ENCODE data around the gene ADARB2.
"Not testable (repeated sequence)": the region's sequence is repeated elsewhere in the genome, so short reads cannot be mapped to it uniquely, and the experiment has no call there.

The ADARB2 gene

DNA sequence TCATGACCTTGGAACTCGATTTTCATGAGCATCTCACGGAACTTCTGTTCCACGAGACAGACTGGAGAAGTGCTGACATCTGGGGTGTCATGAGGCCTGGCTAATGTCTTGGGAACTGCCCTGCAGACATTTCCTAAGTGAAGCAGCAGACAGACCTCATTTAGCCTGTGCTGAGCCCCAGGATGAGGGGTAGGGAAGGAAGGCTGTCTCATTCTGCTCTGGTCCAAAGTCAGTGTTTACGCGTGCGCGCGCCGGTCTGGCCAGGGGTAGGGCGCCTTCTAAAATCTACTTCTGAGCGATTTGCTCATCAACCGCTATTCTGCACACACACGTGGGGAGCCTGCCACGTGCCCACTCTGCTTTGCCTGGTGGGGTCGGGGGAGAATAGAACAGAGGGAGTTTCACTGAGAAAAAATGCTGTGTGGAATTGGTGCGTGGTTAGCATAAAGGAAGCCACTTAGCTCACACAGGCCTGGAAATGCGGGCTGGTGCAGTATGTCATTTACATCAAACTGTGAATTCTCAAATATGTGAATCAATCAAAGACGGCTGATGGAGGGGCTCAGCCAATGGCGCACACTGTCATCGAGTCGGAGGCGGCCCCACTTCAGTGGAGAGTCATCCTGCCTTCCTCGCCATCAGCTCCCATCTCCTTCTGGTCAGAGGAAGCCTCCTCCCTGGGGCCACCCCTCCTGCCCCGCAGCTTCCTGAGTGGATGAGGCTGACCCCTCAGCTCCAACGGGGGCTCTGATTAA is 335.1 kb downstream of the ADARB2 start:
- H3K9ac ChIP-seq (ENCODE audit: low read depth, low read length) = no peak overlapping the region
- peaks cover 8% of the 10 kb centered on the region; the same call in 1 of the 2 replicates for H3K4me1 ChIP-seq (ENCODE audit: insufficient read depth, low read length)
- no peaks in the 10 kb centered on the region for H3K36me3 ChIP-seq (ENCODE audit: insufficient read depth, low read length)
- H3K9me3 ChIP-seq (ENCODE audit: control insufficient read depth, insufficient read depth, low read length) = no peaks in the 10 kb centered on the region

DNA sequence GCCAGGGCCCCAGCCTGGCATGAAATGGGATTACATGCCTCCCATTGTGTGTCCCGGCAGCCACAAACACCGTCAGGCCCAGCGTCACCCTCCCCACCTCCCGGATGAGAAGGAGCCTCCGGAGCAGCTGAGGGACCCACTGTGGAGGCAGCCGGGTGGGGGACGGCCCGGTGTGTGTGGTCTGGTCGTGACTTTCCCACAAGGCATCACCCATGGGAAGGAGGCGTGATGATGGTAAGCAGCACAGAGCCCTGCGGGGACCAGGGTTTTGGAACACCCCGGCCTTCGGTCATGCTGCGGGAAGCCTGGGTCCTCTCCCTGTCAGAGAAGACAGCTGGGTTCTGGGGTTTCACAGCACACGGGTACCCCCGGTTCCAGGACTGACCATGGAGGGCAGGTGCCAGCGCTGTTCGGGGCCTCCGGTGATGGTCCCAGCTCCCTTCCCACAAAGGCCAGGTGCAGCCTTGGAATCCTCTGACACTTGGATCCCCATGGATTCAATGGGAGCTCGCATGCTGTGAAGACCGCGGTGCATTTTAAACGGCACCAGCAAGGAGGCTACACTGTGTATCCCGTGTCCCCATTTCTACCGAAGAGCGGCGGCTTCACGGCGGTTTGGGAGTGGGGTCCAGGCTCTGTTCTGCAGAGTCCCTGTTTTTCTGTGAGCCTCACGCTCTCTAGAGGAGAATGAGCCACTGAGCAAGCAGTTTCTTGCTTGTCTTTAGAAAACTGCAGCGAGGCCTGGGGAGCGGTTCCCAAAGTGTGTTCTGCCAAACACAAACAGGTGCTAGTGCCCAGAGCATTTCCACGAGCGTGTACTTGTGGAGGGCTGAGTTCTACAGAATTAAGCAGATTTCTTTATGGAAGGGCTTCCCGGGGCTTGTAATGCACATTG is 336.0 kb downstream of the ADARB2 start:
- Histone ChIP-seq H3K36me3 (ENCODE audit: insufficient read depth, low read length) (no peaks in the 10 kb centered on the region), H3K9me3 (ENCODE audit: control insufficient read depth, insufficient read depth, low read length) (no peaks in the 10 kb centered on the region), H3K9ac (ENCODE audit: low read depth, low read length) (no peak overlapping the region), H3K4me1 (ENCODE audit: insufficient read depth, low read length) (peaks cover 7% of the 10 kb centered on the region; the same call in 1 of the 2 replicates)

DNA sequence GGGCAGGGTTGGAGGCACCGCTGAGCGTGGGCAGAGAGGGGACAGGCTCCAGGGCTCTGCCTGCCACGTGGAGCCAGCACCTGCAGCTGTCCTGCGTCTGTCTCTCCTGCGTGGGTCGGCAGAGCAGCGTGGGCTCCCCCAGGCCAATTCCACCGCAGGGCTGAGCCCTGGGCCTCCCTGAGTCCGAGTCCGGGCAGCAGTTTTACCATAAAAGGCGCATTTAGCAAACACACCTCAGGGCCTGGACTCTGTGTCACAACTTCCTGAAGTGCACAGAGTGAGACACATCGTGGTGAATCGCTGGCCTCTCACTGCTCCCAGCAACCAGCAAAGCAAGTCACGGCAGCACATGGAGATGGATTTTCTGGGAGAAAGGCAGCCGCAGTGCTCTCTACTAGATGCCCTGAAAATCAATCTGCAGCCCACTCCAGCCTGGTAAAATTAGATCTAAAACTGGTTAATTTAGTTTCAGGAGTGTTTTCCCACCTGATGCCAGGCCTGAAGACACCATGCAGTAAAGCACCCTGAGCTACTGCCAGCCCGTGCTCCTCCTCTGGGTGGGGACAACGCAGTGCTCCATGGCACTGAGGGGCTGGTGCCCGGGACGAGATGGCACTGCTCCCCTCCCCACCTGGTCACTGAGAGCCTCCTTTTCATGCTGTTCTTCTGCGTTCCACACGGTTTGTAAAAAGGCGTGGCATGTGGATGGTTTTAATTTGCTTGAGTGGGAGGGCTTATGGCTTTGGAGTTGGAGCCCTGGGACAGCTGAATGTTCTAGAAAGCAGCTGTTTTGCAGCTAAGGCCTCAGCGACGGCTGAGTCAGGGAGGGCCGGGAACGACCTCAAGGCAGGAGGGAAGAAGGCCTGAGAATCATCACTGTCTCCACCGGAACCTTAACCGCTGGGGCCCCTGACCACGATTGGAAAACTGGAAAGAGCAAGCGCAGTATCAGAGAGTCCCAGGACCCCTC is 336.9 kb downstream of the ADARB2 start:
- Histone ChIP-seq H3K4me1 (ENCODE audit: insufficient read depth, low read length) (peaks cover 7% of the 10 kb centered on the region; the same call in 1 of the 2 replicates), H3K36me3 (ENCODE audit: insufficient read depth, low read length) (no peaks in the 10 kb centered on the region), H3K9ac (ENCODE audit: low read depth, low read length) (no peak overlapping the region), H3K9me3 (ENCODE audit: control insufficient read depth, insufficient read depth, low read length) (no peaks in the 10 kb centered on the region)

DNA sequence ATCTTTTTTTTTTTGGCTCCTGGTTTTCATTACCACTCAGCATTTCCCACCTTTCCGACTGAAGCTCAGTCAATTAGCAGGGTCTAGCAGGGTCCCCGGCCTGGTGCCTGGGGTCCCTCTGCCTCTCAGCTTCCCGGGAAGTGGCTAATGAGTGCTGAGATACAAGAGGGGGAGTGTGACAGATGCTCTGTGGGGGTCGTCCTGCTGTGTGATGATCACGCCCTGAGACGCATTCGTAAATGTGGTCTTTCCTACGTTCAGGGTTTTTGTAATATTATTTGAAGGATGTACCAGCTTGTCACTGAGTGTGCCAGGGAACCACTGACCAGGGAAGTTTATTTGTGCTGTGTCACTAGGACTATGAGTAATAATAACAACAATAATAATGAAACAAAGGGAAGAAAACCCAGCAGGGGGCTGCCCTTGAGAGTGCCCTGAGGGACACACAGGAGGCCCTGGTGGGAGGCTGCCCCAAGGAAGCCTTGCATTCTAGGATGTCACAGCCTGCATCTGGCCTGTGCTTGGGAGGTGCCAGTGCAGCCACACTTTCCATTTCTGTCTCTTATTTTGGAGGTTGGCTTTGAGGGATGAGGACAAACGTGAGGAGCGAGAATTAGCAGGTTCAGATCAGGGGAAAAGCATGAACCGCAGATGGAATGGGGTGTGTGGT is 337.8 kb downstream of the ADARB2 start:
- Histone ChIP-seq H3K9me3 (ENCODE audit: control insufficient read depth, insufficient read depth, low read length) (no peaks in the 10 kb centered on the region), H3K36me3 (ENCODE audit: insufficient read depth, low read length) (no peaks in the 10 kb centered on the region), H3K4me1 (ENCODE audit: insufficient read depth, low read length) (peaks cover 7% of the 10 kb centered on the region; the same call in 1 of the 2 replicates), H3K9ac (ENCODE audit: low read depth, low read length) (no peak overlapping the region)

DNA sequence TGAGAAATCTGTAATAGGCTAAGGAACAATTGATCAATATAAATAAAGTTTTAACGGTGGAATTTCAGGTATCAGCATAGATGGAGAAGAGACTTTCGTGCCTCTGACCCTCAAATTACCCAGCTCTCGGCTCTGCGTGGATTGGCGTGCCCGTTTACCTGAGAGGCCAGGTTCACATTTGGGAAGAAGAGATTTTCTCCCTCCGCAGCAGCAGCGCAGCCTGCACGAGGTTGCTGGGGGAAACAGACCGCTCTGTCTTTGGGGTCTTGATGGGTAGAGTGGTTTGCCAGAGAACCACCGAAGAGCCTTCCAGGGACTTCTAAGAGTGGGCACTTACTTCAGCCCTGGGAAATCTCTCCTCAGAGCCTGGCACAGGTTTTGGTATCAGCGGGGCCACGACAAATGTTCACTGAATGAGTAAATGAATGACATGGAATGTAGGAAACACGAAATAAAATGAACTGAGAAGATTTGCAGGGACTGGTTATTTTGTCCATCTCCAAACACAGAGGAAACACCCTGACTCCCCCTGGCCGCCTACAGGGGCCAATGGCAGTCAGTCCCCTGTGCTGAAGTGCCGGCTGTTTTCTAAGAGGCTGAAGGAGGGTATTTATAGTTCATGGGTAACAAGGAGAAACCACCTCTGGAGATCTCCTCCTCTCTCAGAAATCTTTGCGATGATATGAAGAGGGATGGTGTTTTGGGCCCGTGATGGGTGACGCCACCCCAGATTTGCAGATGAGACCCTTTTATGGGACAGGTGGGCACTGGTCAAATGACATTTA is 338.5 kb downstream of the ADARB2 start:
- Histone ChIP-seq H3K9me3 (ENCODE audit: control insufficient read depth, insufficient read depth, low read length) (no peaks in the 10 kb centered on the region), H3K4me1 (ENCODE audit: insufficient read depth, low read length) (peaks cover 7% of the 10 kb centered on the region; the same call in 1 of the 2 replicates), H3K36me3 (ENCODE audit: insufficient read depth, low read length) (no peaks in the 10 kb centered on the region), H3K9ac (ENCODE audit: low read depth, low read length) (no peak overlapping the region)

DNA sequence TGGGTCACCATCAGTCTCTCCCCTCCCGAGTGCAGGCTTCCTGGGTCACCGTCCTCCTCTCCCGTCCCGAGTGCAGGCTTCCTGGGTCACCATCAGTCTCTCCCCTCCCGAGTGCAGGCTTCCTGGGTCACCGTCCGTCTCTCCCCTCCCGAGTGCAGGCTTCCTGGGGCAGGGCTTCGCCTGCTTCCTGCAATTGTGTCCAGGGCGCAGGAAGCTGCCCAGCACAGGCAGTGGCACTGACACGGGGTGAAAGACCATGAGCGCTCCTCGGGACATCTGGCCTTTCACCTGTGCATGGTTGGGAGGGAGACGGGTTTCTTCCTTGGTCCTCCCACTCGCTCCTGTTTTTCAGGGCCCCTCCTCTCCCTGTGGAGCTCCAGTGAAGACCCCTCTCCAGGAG is 339.2 kb downstream of the ADARB2 start:
- not testable (repeated sequence) for H3K4me1 ChIP-seq (ENCODE audit: insufficient read depth, low read length); H3K36me3 ChIP-seq (ENCODE audit: insufficient read depth, low read length); H3K9me3 ChIP-seq (ENCODE audit: control insufficient read depth, insufficient read depth, low read length); H3K9ac ChIP-seq (ENCODE audit: low read depth, low read length)

DNA sequence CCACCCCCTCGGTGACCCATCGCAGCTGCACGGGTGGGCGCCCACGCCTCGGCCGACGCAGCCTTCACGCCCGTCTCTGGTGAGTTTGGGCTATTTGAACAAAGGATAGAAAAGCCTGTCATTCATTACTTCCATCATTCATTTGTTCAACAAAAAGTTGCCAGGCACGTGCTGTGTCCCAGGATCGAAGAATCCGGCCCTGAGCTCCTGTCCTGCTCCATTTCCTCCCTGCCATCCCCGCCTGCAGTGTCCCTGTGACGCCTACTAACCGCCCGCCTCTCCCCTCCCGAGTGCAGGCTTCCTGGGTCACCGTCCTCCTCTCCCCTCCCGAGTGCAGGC is 341.1 kb downstream of the ADARB2 start:
- Histone ChIP-seq H3K9ac (ENCODE audit: low read depth, low read length) (no peak overlapping the region), H3K9me3 (ENCODE audit: control insufficient read depth, insufficient read depth, low read length) (no peaks in the 10 kb centered on the region), H3K4me1 (ENCODE audit: insufficient read depth, low read length) (peaks cover 4% of the 10 kb centered on the region; the same call in 1 of the 2 replicates), H3K36me3 (ENCODE audit: insufficient read depth, low read length) (no peaks in the 10 kb centered on the region)

DNA sequence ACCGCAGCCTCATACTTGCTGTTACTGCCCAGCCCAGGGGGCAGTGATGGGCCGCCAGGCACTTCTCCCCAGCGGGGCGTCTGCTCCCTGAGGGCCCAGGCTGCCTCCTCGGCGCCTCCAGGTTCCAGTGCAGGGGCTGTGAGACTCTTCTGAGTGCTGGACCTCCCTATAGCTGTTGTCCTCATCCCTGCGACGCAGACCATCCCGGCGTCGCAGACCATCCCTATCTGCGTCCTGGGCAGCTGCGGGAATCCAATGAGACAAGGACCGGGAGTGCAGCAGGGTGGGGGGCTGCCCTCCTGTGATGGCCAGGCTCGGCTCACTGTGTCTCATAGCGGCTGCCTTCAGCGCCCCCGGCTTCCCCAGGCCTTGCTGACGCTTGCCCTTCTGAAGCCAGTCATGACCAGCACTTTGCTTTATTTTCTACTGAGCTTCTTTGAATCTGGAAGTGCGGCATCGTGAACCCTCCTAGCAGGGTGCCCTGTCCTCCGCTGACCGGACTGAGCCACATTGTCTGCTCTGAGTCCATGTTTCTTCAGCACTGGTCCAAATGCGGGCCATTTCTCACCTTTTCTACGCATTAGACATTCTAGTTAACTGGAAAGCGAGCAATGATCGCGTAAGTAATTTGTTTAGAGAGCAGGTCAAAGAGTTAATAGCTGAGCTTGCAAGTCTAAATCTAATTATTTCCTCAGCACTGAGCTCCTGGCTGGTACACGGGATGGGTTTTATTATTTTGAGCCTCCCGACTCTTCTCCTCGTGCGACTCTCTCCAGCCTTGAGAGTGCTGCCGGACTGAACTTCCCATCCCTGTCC is 341.6 kb downstream of the ADARB2 start:
- Histone ChIP-seq H3K4me1 (ENCODE audit: insufficient read depth, low read length) (peaks cover 4% of the 10 kb centered on the region; the same call in 1 of the 2 replicates), H3K9me3 (ENCODE audit: control insufficient read depth, insufficient read depth, low read length) (no peaks in the 10 kb centered on the region), H3K9ac (ENCODE audit: low read depth, low read length) (no peak overlapping the region), H3K36me3 (ENCODE audit: insufficient read depth, low read length) (no peaks in the 10 kb centered on the region)

DNA sequence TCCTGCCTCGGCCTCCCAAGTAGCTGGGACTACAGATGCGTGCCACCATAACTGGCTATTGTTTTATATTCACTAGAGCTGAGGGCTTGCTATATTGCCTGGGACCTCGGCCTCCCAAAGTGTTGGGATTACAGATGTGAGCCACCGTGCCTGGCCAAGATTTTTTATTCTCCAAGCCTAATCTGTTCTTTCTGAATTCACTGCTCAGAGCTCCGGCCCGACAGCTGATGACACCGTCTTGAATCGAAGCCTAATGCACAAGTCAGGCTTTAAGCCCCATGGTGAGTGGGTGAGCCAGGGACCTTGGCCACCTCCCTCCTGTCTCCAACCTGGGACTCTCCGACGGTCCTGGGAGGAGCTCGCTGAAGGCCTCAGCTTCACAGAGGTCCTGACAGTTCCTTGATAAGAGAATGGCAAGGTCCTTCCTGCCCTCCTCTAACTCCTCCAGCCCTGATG is 342.3 kb downstream of the ADARB2 start:
- H3K9ac ChIP-seq (ENCODE audit: low read depth, low read length) = no peak overlapping the region

DNA sequence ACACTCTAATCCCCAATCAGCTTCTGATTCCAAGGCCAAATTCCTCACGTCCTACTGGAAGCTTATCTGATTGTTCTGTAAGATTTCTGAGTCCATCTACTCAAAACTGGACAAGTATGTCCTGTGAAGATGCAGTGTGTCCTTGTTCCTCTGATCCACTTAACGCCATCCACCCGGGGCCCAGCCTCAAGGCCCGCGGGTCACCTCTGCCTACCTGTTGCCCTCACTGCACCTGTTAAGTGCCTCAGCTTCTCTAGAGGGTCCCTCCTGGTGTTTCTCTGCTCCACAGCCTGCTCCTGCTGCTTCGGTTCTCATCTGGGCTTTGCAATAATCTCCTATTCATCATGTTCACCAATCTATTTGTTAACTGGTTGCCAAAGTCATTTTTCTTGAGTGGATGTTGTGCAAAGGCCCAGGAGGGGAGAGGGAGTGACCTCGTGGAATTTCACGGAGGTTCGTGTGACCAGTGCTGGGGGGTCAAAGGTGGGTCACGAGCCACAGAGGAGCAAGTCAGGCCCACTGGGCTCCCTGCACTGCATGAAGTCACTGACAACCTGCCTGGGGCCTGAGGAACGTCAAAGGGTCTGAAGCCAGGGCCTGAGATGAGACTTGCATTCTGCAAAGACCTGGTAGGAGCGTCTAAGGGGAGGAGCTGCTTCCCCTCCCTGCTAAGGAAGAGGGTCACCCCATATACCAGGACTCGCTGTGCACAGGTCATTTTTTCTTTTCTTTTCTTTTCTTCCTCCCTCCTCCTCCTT is 343.0 kb downstream of the ADARB2 start:
- Histone ChIP-seq H3K4me1 (ENCODE audit: insufficient read depth, low read length) (no peaks in the 10 kb centered on the region), H3K9me3 (ENCODE audit: control insufficient read depth, insufficient read depth, low read length) (no peaks in the 10 kb centered on the region), H3K9ac (ENCODE audit: low read depth, low read length) (no peak overlapping the region), H3K36me3 (ENCODE audit: insufficient read depth, low read length) (no peaks in the 10 kb centered on the region)

More for the DNA sequence above, 342.3 kb downstream of the ADARB2 start:
- Histone ChIP-seq H3K36me3 (ENCODE audit: insufficient read depth, low read length) (no peaks in the 10 kb centered on the region), H3K4me1 (ENCODE audit: insufficient read depth, low read length) (peaks cover 4% of the 10 kb centered on the region; the same call in 1 of the 2 replicates), H3K9me3 (ENCODE audit: control insufficient read depth, insufficient read depth, low read length) (no peaks in the 10 kb centered on the region)

DNA sequence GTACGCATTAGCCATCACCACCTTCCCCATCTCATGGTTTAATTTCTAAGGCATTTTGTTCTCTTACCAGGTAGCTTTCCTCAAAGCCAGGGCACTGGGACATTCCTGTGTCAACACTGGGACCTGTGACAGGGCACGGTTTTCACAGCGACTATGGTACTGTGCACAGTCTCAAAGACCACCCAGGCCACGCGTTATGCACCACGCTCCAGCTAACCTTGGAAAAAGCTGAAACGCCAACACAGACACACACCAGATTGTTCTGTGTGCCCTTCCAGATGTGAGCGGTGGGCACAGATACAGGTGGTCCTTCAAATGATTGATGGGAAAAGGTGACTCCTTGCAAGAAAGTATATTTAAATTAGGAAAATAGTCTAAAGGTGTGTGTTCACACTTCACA is 343.8 kb downstream of the ADARB2 start:
- no peaks in the 10 kb centered on the region for H3K36me3 ChIP-seq (ENCODE audit: insufficient read depth, low read length)
- H3K9me3 ChIP-seq (ENCODE audit: control insufficient read depth, insufficient read depth, low read length) = no peaks in the 10 kb centered on the region
- no peak overlapping the region for H3K9ac ChIP-seq (ENCODE audit: low read depth, low read length)
- no peaks in the 10 kb centered on the region for H3K4me1 ChIP-seq (ENCODE audit: insufficient read depth, low read length)

DNA sequence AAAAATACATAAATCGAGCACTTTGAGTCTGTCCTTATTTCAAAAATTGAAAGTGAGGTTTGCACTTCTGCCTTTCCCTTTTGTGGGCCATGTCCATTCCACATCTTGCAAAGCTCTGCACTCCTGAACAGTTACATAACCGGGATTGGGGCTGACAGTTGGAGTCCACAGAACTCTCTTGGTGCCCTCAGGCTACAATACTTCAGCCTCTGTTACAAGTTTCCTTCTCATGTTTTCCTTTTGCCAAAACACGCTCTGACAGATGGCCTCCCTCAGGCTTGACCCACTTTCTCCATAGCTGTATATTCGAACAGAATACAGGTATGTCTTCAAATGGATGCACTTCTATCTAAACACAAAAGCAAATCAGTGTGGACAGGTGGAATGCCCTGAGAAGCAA is 345.2 kb downstream of the ADARB2 start:
- Histone ChIP-seq H3K36me3 (ENCODE audit: insufficient read depth, low read length) (no peaks in the 10 kb centered on the region), H3K4me1 (ENCODE audit: insufficient read depth, low read length) (no peaks in the 10 kb centered on the region), H3K9me3 (ENCODE audit: control insufficient read depth, insufficient read depth, low read length) (no peaks in the 10 kb centered on the region), H3K9ac (ENCODE audit: low read depth, low read length) (no peak overlapping the region)

Measured in ES-I3 (cell line).